Measurements from ENCODE around the gene SLC47A2.
"Not testable (repeated sequence)": the region's sequence is repeated elsewhere in the genome, so short reads cannot be mapped to it uniquely, and the experiment has no call there.

Gene SLC47A2, protein sequence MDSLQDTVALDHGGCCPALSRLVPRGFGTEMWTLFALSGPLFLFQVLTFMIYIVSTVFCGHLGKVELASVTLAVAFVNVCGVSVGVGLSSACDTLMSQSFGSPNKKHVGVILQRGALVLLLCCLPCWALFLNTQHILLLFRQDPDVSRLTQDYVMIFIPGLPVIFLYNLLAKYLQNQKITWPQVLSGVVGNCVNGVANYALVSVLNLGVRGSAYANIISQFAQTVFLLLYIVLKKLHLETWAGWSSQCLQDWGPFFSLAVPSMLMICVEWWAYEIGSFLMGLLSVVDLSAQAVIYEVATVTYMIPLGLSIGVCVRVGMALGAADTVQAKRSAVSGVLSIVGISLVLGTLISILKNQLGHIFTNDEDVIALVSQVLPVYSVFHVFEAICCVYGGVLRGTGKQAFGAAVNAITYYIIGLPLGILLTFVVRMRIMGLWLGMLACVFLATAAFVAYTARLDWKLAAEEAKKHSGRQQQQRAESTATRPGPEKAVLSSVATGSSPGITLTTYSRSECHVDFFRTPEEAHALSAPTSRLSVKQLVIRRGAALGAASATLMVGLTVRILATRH

GRCh38 chr17:19716108-19717030 lies at the start of gene SLC47A2:
Gene SLC47A2, minus strand, starts transcription at chr17:19716584. Its CDS starts 29 bp downstream, at chr17:19716555.
- peak in 9 of 56 donors; percentile 21 to 65 (median 42) for DNase-seq

DNA sequence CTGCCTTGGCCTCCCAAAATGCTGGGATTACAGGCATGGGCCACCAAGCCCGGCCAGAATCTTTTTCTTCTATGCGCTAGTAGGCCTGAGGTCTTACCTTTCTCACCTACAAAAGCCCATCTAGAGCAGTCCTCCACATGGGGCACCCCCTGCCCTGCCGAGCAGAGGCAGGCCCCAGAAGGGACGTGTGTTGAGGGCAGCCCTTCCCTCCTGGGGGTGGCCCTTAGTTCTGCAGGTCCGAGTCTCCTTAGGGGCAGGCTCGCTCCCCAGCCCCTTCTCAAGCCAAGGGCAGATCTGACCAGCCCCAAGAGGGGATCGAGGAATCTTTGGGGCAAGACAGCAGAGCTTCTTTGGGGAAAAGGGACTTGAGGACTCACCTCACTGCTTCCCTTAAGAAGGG lies 49.6 kb upstream of the SLC47A2 start:
- no peak for DNase-seq

DNA sequence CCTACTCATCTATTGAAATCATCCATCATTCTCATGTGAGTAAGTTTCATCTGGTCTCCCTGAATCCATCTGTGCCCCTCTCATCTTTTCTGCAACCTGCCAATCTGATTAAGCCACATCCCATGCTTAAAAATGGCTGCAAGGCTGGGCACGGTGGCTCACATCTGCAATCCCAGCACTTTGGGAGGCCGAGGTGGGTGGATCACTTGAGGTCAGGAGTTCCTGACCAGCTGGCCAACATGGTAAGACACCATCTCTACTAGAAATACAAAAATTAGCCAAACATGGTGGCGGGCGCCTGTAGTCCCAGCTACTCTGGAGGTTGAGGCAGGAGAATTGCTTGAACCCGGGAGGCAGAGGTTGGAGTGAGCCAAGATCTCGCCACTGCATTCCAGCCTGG lies 47.6 kb upstream of the SLC47A2 start:
- not testable (repeated sequence) for DNase-seq

- DNase-seq = no peak
These were observed 47.0 kb upstream of the SLC47A2 start for GRCh38 chr17:19763416-19763815.

DNA sequence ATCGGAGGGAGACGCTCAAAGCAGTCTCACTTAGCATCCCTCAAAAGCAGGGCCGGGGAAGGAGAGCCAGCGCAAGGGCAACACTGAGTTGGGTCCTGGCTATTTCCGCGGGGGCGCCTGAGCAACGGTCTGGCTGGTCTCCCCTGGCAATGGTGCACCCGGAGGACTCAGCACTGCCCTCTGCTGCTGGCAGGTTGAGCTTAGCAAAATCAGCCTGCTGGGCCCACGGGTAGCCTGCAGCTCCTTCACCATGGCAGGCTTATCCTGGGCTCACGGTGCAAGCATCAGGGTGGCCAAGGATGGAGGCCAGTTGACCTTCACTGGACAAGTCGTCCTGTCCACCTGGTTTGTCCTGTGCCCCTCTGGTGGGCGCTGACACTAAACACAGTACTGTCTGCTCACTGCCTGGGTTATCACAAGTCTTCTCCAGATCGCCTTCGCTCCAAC lies 46.2 kb upstream of the SLC47A2 start:
- peak in 48 of 56 donors; percentile 10 to 76 (median 46) for DNase-seq

DNA sequence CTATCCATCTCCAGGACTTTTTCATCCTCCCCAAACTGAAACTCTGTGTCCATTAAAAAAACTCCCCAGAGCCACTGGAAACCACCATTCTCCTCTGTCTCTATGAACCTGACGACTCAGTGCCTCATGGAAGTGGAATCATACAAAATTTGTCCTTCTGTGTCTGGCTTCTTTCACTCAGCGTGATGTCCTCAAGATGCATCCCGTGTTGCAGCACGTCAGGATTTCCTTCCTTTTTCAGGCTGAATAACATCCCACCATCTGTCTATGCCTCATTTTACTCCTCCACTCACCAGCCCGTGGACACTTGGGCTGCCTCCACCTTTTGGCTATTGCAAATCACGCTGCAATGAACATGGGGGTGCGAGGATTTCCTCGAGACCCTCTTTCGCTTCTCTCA lies 44.4 kb upstream of the SLC47A2 start:
- no peak for DNase-seq

DNA sequence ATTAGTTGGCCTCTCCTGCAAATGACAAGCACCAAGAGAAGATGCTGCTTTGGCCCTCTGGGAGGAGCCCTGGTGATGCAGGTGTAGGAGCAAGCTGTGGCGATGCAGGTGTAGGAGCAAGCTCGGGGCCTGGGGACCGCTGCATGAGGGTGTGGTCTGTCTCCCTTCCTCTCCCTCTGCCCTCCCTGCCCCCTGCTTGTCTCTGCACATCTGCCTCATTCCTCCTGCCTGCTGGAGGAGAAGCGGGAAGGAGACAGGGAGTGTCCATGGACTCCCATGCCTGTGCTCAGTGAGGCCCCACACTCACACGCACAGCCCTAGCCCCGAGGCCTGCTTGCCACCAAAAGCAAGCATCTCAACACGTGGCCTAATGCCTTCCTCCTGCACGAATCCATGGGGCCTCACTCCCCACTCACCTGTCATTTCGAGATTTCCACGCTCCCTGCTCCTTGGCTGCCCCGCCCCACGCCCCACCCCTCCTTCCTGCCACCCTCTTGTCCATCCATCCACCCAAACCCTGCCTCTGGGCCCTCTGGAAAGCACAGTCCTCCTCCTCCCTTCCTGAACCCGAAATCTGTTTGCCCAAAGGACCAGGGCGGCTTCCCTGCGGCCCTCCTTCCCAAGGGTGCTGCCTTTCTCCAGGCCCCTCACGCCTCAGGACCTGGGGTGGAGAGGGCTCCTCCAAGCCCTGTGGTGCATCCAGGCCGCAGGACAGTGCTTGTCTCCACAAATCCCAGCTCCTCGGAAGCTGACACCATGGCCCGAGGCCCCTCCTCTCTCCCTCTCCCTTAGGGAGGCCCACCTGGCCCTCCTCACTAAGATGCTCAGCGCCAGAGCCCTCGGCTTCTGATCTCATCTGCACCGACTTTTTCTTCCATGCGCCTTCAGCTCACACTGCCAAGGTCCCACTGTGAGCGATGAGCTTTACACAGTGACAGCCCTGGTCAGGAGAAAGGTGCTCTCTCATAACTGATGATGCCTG lies 43.5 kb upstream of the SLC47A2 start:
- DNase-seq = no peak

- no peak for DNase-seq
These were observed 41.3 kb upstream of the SLC47A2 start for GRCh38 chr17:19757536-19758180.

DNA sequence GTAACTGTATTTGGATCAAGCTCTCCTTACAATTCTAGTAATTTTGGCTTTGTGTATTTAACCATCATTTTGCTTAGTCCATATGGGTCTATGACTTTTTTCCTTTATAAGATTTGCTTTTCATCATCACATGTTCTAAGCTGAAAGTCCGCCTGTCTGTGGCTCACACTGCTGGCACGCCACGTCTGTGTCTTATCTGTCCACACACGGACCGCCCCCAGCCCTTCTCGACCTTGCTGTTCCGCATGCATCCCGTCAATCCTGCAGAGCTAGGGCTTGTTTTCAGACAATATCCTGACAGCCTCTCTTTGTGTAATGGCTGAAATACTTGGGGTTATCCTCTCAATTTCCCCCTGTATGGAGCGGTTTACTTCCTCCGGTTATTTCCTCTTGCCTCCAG lies 40.2 kb upstream of the SLC47A2 start:
- no peak for DNase-seq

DNA sequence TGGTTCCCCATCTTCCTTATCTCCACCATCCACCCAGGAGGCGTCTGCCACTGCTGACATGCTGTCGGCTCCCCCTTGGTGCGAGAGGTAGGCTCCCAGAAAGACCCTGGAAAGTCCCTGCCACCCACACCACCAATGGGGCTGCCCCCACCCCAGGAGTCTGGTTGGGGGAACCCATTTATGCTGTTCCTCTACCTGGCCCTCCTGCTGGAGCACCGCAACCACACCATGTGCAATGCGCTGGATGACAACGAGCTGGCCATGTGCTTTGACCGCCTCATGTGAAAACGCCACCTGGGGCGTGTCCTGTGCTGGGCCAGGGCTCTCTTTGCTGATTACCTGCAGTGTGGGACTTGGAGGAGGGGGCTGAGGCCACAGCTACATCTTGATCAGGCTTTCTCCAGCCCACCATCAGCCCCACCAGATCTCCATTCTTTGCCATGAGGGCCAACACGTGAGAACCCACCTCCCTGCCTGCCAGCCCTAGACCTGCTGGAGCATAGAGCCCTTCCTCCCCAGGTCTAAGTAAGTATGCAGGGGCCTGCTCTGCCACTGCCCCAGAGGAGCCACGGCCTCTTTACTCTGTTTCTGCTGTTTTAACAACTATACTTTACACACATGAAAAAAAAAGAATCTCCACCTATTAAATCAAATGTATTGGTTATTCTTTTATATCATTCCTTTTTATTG lies 39.6 kb upstream of the SLC47A2 start:
- no peak for DNase-seq

GRCh38 chr17:19755392-19755791 lies 39.0 kb upstream of the SLC47A2 start:
- DNase-seq = no peak

- peak in 45 of 56 donors; percentile 4 to 77 (median 40) for DNase-seq
These were observed 37.5 kb upstream of the SLC47A2 start for GRCh38 chr17:19753661-19754463.

- DNase-seq = peak in 45 of 56 donors; percentile 10 to 94 (median 58)
These were observed 36.7 kb upstream of the SLC47A2 start for GRCh38 chr17:19753051-19753509.

DNA sequence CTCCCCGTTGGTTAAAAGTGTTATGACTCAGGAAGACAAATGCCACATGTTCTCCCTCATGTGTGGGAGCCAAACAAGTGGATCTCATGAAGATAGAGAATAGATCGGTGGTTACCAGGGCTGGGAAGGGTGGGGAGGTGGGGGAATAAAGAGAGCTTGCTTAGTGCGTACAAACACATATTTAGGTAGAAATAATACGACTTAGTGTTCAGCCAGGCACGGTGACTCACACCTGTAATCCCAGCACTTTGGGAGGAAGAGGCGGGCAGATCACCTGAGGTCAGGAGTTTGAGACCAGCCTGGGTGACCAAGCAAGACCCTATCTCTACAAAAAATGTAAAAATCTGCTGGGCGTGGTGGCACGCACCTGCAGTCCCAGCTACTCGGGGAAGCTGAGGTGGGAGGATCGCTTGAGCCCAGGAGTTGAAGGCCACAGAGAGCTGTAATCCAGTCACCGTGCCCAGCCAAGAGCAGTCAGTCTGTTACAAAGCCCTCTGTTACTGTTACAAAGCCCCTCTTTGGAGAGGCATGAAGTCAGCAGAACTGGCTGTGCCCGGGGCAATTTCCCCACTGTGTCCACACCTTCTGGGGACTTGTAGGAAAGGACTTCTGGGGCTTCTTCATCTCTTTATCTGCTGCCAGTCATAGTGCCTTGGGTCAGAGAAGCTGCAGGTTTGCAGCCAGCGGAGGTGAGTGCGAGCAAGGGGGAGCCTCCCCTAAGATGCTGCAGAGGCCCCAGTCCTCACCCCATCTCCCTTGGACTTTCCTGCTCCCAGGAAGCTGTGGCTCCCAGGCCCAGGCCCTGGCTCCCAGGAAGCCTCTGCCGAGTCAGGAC lies 36.0 kb upstream of the SLC47A2 start:
- peak in 21 of 56 donors; percentile 8 to 64 (median 38) for DNase-seq

DNA sequence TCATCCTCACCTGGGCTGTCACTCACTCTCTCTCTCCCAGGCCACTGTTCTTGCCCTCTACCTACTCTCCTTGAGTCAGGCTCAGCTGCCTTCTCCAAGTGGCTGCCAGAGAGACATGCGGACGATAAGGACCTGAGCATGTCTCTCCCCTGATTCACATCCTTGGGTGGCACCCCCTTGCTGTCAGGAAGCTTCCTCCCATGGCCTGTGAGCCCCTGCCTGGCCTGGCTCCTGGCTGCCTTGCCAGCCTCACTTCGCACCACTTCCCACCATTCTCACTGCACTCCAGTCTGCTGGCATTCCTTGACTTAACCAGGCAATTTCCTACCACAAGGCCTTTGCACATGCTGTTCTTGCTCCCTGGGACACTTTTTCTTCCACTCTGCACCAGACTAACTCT lies 34.5 kb upstream of the SLC47A2 start:
- no peak for DNase-seq

GRCh38 chr17:19750020-19750572 lies 33.7 kb upstream of the SLC47A2 start:
- DNase-seq = no peak

GRCh38 chr17:19748807-19749193 lies 32.4 kb upstream of the SLC47A2 start:
- DNase-seq = no peak
